ENCODE data around the gene R3HDM2.

DNA sequence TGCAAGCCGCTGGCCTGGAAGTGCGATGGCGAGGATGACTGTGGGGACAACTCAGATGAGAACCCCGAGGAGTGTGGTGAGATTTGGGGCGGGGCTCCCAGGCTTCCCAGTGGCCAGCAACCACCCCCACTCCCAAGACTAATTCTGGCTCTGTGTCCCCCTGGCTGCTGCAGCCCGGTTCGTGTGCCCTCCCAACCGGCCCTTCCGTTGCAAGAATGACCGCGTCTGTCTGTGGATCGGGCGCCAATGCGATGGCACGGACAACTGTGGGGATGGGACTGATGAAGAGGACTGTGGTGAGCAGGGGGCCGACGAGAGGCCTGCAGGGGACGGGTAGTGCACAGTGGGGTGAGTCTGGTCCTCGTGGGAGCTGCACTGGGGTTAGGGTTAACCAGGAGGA lies 226.4 kb downstream of the R3HDM2 start:
- TF ChIP-seq, protein P1, sequence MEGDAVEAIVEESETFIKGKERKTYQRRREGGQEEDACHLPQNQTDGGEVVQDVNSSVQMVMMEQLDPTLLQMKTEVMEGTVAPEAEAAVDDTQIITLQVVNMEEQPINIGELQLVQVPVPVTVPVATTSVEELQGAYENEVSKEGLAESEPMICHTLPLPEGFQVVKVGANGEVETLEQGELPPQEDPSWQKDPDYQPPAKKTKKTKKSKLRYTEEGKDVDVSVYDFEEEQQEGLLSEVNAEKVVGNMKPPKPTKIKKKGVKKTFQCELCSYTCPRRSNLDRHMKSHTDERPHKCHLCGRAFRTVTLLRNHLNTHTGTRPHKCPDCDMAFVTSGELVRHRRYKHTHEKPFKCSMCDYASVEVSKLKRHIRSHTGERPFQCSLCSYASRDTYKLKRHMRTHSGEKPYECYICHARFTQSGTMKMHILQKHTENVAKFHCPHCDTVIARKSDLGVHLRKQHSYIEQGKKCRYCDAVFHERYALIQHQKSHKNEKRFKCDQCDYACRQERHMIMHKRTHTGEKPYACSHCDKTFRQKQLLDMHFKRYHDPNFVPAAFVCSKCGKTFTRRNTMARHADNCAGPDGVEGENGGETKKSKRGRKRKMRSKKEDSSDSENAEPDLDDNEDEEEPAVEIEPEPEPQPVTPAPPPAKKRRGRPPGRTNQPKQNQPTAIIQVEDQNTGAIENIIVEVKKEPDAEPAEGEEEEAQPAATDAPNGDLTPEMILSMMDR (IDR thresholded peaks at IDR 0.05): no peak
- TF ChIP-seq POLR2A (IDR thresholded peaks at IDR 0.05): no peak

Measured in breast epithelium (tissue), 3 donors.